AG04449 (cell line): Measurements from ENCODE around the gene PARD3B.

ENCODE experiments used
- CTCF ChIA-PET: fragments of 350-600 bp; formaldehyde crosslinking; extraction: SDS; loops from one replicate; lab custom pipeline; 2021; ENCODE audit warnings: antibody characterized with exemption; lab: Yijun Ruan, JAX
- POLR2A ChIA-PET: fragments of 400-600, 350-600 bp; formaldehyde crosslinking; extraction: SDS; loops from one replicate; lab custom pipeline; 2020; ENCODE audit warnings: antibody characterized with exemption, inconsistent platforms; lab: Yijun Ruan, JAX
- DNase-seq: peaks from one replicate; pipeline ENCODE4 v3.0.0-alpha.2; 2010; ENCODE audit warnings: low read depth, low spot score
- H3K4me3 ChIP-seq: 2 replicates; pipeline ENCODE4 v1.5.1; 2011; ENCODE audit warnings: low read depth, mild to moderate bottlenecking, control low read depth, low read length
- CTCF ChIP-seq: IDR thresholded peaks from one replicate; pipeline ENCODE4 v1.5.1; 2011; ENCODE audit warnings: mild to moderate bottlenecking, moderate library complexity, low read length, control low read depth, inconsistent platforms; ENCODE audit not compliant: insufficient read depth; ENCODE audit errors: missing control alignments

The PARD3B gene

GRCh38 chr2:205145888-205146287 lies 600.6 kb downstream of the PARD3B start:
- no peak for TF ChIP-seq CTCF
- POLR2A ChIA-PET: no interaction called here
- CTCF ChIA-PET: no interaction called here
- no peak for DNase-seq
- H3K4me3 ChIP-seq: no peak overlapping the region

GRCh38 chr2:205148755-205149154 lies 603.5 kb downstream of the PARD3B start:
- DNase-seq: peak; percentile 4
- H3K4me3 ChIP-seq: no peak overlapping the region
- POLR2A ChIA-PET: no interaction called here
- TF ChIP-seq CTCF: no peak
- CTCF ChIA-PET: no interaction called here

GRCh38 chr2:205156457-205156856 lies 611.2 kb downstream of the PARD3B start:
- no peak for DNase-seq
- no peak for TF ChIP-seq CTCF
- POLR2A ChIA-PET: no interaction called here
- CTCF ChIA-PET: no interaction called here
- H3K4me3 ChIP-seq: no peak overlapping the region

GRCh38 chr2:205158404-205158803 lies 613.1 kb downstream of the PARD3B start:
- ChIA-PET CTCF (no interaction called here), POLR2A (no interaction called here)
- no peak for DNase-seq

GRCh38 chr2:205161156-205161839 lies 616.0 kb downstream of the PARD3B start:
- POLR2A ChIA-PET: no interaction called here
- TF ChIP-seq CTCF: no peak
- CTCF ChIA-PET: no interaction called here
- DNase-seq: no peak
- no peak overlapping the region for H3K4me3 ChIP-seq

More at GRCh38 chr2:205158404-205158803, 613.1 kb downstream of the PARD3B start:
- TF ChIP-seq CTCF: no peak
- H3K4me3 ChIP-seq: no peak overlapping the region

- CTCF ChIA-PET: interaction anchor here (1.7 kb wide), 1 partner anchor 8 kb away, joined by 5 read pairs; no protein-coding TSS in a partner anchor
- no peak for TF ChIP-seq CTCF
- POLR2A ChIA-PET: no interaction called here
Observed at GRCh38 chr2:205166745-205167144, 621.5 kb downstream of the PARD3B start.

More at GRCh38 chr2:205166745-205167144, 621.5 kb downstream of the PARD3B start:
- DNase-seq: no peak
- no peak overlapping the region for H3K4me3 ChIP-seq
